HG03039 (cell line): ENCODE data around the gene OR2T6.
A peak's percentile ranks its signal among the peaks of the same experiment; 100 is the strongest.
"Not testable (repeated sequence)": the region's sequence is repeated elsewhere in the genome, so short reads cannot be mapped to it uniquely, and the experiment has no call there.

Experiments
- ATAC-seq: cut with Tn5 transposase; IDR thresholded peaks from one replicate; pipeline ENCODE4 v1.9.1; 2021; ENCODE audit warnings: mild to moderate bottlenecking, moderate library complexity; ENCODE audit not compliant: unreplicated experiment

The OR2T6 gene

GRCh38 chr1:248375446-248375845 is at the start of gene OR2T6:
Gene OR2T6, plus strand, starts transcription at chr1:248375746. Its CDS starts 11,863 bp downstream, at chr1:248387609.
- ATAC-seq: no peak

GRCh38 chr1:248343451-248343850 is 32.1 kb upstream of the OR2T6 start:
- no peak for ATAC-seq

- ATAC-seq: no peak
These were observed 27.1 kb upstream of the OR2T6 start, which contains the start of gene OR14C36 for GRCh38 chr1:248348475-248348874. Gene OR14C36, plus strand, starts transcription at chr1:248348775. Its CDS starts 0 bp downstream, at chr1:248348775.

GRCh38 chr1:248359415-248359814 is 16.1 kb upstream of the OR2T6 start:
- no peak for ATAC-seq

- ATAC-seq: no peak
These were observed 14.3 kb upstream of the OR2T6 start, which contains the start of gene OR2T4 for GRCh38 chr1:248361121-248361715. Gene OR2T4, plus strand, starts transcription at chr1:248361665. Its CDS starts 0 bp downstream, at chr1:248361665.

GRCh38 chr1:248366609-248367008 is 8.9 kb upstream of the OR2T6 start:
- no peak for ATAC-seq

GRCh38 chr1:248372394-248372793 is 3.2 kb upstream of the OR2T6 start:
- no peak for ATAC-seq

GRCh38 chr1:248373761-248374160 is 1.8 kb upstream of the OR2T6 start:
- ATAC-seq: no peak

GRCh38 chr1:248376916-248377315 is 1.4 kb downstream of the OR2T6 start:
- ATAC-seq: no peak

GRCh38 chr1:248380854-248381253 is 5.3 kb downstream of the OR2T6 start:
- no peak for ATAC-seq

- ATAC-seq: no peak
These were observed 12.9 kb downstream of the OR2T6 start for GRCh38 chr1:248388426-248388825.

GRCh38 chr1:248393050-248393449 is 17.5 kb downstream of the OR2T6 start:
- no peak for ATAC-seq

- ATAC-seq: no peak
These were observed 27.2 kb downstream of the OR2T6 start, which contains the start of gene OR2T1 for GRCh38 chr1:248402748-248403147. Gene OR2T1, plus strand, starts transcription at chr1:248403048. Its CDS starts 3,100 bp downstream, at chr1:248406148.

GRCh38 chr1:248404024-248404423 is 28.5 kb downstream of the OR2T6 start:
- ATAC-seq: no peak

- ATAC-seq: peak; percentile 49
These were observed 31.5 kb downstream of the OR2T6 start for GRCh38 chr1:248406721-248407692.

- ATAC-seq: no peak
These were observed 40.7 kb downstream of the OR2T6 start for GRCh38 chr1:248416226-248416625.

- no peak for ATAC-seq
These were observed 42.3 kb downstream of the OR2T6 start for GRCh38 chr1:248417854-248418253.

- no peak for ATAC-seq
These were observed 45.8 kb downstream of the OR2T6 start for GRCh38 chr1:248421384-248421783.

GRCh38 chr1:248427526-248428191 is 52.1 kb downstream of the OR2T6 start:
- peak; percentile 41 for ATAC-seq

- peak; percentile 92 for ATAC-seq
These were observed 52.6 kb downstream of the OR2T6 start for GRCh38 chr1:248428192-248428533.

GRCh38 chr1:248431683-248432082 is 56.1 kb downstream of the OR2T6 start:
- ATAC-seq: not testable (repeated sequence)
